Activated T-cell treated with anti-CD3 and anti-CD28 coated beads for 4 hours (primary cell): ENCODE results near the gene OR10G3.
"Not testable (repeated sequence)": the region's sequence is repeated elsewhere in the genome, so short reads cannot be mapped to it uniquely, and the experiment has no call there.

ENCODE experiments used
- DNase-seq: peaks from one replicate; pipeline ENCODE4 v3.0.0-alpha.2; 2020

The OR10G3 gene

GRCh38 chr14:21579976-21580375 is at the start of gene OR10G3:
OR10G3 (minus strand) TSS chr14:21580076; CDS start chr14:21570744, 9,332 bp downstream.
- no peak for DNase-seq

- no peak for DNase-seq
These were observed 46.8 kb upstream of the OR10G3 start for GRCh38 chr14:21626491-21627230.

GRCh38 chr14:21617614-21618013 is 37.7 kb upstream of the OR10G3 start:
- no peak for DNase-seq

- no peak for DNase-seq
These were observed 34.4 kb upstream of the OR10G3 start for GRCh38 chr14:21614240-21614639.

GRCh38 chr14:21612324-21612723 is 32.4 kb upstream of the OR10G3 start:
- no peak for DNase-seq

GRCh38 chr14:21602181-21602580 is 22.3 kb upstream of the OR10G3 start:
- DNase-seq = not testable (repeated sequence)

- DNase-seq = no peak
These were observed 9.4 kb upstream of the OR10G3 start for GRCh38 chr14:21589317-21589716.

- DNase-seq = no peak
These were observed 4.2 kb downstream of the OR10G3 start for GRCh38 chr14:21575661-21576060.

GRCh38 chr14:21572604-21573003 is 7.3 kb downstream of the OR10G3 start:
- DNase-seq = no peak

GRCh38 chr14:21558703-21559170 is 21.1 kb downstream of the OR10G3 start:
- DNase-seq = no peak

- peak; percentile 76 for DNase-seq
These were observed 22.6 kb downstream of the OR10G3 start for GRCh38 chr14:21557084-21557901.

- no peak for DNase-seq
These were observed 23.3 kb downstream of the OR10G3 start for GRCh38 chr14:21556378-21557083.

- DNase-seq = no peak
These were observed 26.6 kb downstream of the OR10G3 start for GRCh38 chr14:21553266-21553665.

- not testable (repeated sequence) for DNase-seq
These were observed 35.3 kb downstream of the OR10G3 start for GRCh38 chr14:21544588-21544987.

GRCh38 chr14:21543963-21544362 is 35.9 kb downstream of the OR10G3 start:
- no peak for DNase-seq

GRCh38 chr14:21543521-21543960 is 36.3 kb downstream of the OR10G3 start:
- no peak for DNase-seq

- no peak for DNase-seq
These were observed 38.3 kb downstream of the OR10G3 start for GRCh38 chr14:21541413-21542074.

GRCh38 chr14:21539189-21539940 is 40.5 kb downstream of the OR10G3 start:
- DNase-seq = no peak

GRCh38 chr14:21537090-21537424 is 42.8 kb downstream of the OR10G3 start:
- no peak for DNase-seq

- no peak for DNase-seq
These were observed 43.3 kb downstream of the OR10G3 start for GRCh38 chr14:21536418-21537089.
